ENCODE measurements around the gene ZNF408.

DNA sequence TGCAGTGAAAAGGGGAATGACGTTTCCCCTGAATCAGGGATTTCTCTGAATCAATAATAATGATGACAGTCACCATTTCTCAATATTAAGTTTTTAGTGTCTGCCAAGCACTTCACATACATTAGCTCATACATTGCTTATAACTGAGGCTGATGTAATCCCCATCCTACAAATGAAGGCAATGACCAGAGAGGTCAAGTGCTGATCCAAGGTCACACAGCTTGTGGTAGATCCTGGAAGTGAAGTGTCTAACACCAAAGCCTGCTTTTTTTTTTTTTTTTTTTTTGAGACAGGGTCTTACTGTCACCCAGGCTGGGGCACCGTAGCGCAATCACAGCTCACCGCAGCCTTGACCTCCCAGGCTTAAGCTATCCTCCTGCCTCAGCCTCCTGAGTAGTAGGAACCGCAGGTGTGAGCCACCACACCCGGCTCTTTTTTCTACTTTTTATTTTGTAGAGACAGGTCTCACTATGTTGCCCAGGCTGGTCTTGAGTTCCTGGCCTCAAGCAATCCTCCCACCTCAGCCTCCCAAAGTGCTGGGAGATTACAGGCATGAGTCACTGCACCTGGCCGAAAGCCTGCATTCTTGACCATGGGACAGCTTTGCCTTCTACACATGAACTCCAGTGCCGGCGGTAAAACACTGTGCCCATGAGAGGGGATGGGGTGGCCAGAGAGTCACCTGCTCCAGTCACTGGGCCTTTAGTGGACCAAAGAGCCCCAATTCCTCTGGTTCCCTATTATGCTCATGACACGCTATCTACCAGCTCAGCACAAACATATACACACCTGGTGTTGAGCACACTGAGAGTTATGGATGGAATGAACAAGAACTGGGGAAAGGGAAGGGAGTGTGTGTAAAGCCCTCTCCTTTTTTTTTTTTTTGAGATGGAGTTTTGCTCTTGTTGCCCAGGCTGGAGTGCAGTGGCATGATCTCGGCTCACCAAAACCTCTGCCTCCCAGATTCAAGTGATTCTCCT is 17.8 kb upstream of the ZNF408 start:
- no peak for TF ChIP-seq POLR2A (IDR thresholded peaks at IDR 0.05)
- TF ChIP-seq, protein P1, sequence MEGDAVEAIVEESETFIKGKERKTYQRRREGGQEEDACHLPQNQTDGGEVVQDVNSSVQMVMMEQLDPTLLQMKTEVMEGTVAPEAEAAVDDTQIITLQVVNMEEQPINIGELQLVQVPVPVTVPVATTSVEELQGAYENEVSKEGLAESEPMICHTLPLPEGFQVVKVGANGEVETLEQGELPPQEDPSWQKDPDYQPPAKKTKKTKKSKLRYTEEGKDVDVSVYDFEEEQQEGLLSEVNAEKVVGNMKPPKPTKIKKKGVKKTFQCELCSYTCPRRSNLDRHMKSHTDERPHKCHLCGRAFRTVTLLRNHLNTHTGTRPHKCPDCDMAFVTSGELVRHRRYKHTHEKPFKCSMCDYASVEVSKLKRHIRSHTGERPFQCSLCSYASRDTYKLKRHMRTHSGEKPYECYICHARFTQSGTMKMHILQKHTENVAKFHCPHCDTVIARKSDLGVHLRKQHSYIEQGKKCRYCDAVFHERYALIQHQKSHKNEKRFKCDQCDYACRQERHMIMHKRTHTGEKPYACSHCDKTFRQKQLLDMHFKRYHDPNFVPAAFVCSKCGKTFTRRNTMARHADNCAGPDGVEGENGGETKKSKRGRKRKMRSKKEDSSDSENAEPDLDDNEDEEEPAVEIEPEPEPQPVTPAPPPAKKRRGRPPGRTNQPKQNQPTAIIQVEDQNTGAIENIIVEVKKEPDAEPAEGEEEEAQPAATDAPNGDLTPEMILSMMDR (IDR thresholded peaks at IDR 0.05), result no peak
